ENCODE results near the gene NPTX2. TPM values are rescaled to one million over a fixed set of nuclear protein-coding genes. Genes with fewer than 3 reads are reported as not detected.

NPTX2 gene
- total and polyA plus RNA-seq, 2 donors: 0.47 to 1.1 TPM

GRCh38 chr7:98671733-98672331 is 54.7 kb downstream of the NPTX2 start:
- H3K27ac ChIP-seq (ENCODE audit: low read depth in 1 of 2, low read length in 1 of 2): no peak overlapping the region

DNA sequence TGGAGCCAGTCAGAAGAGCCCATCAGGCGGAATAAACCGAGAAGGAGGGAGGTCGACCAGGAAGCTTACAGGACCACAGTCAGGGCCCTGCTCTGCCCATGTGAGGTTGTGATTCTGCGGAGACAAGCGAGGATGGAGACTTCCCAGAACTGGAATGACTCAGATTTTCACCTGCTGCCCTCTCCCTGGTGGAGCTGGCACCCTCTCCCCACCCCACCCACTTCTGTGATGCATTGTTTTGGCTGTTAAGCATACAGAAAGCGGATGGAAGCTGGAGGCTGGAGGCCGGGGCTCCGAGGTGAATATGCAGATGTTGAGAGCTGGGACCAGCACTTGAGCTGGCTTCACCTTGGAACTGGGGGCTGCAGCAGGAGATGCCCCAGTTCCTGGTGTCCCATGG is 57.4 kb downstream of the NPTX2 start:
- no peaks in the 10 kb centered on the region for H3K27me3 ChIP-seq (ENCODE audit: control insufficient read depth in 2 of 2, insufficient read depth in 1 of 2, low read length in 1 of 2)
- no peak for DNase-seq (ENCODE audit: low read depth in 6 of 9, low spot score in 9 of 9)
- no peaks in the 10 kb centered on the region for H3K36me3 ChIP-seq (ENCODE audit: control insufficient read depth in 2 of 2, insufficient read depth in 2 of 2, low read length in 1 of 2)
- H3K27ac ChIP-seq (ENCODE audit: low read depth in 1 of 2, low read length in 1 of 2): no peak overlapping the region
- H3K4me3 ChIP-seq (ENCODE audit: low read length in 2 of 2): no peak overlapping the region
- 94% methylated on average over 8 of the region's 8 CpGs for WGBS
- peaks cover 3 to 9% of the 10 kb centered on the region in 2 donors for H3K9me3 ChIP-seq (ENCODE audit: control insufficient read depth in 2 of 2, insufficient read depth in 1 of 2, low read length in 1 of 2)
- no peaks in the 10 kb centered on the region for H3K4me1 ChIP-seq (ENCODE audit: control insufficient read depth in 2 of 2, insufficient read depth in 2 of 2, low read length in 2 of 2)

More at GRCh38 chr7:98671733-98672331, 54.7 kb downstream of the NPTX2 start:
- Histone ChIP-seq H3K4me3 (ENCODE audit: low read length in 2 of 2) (no peak overlapping the region), H3K4me1 (ENCODE audit: control insufficient read depth in 2 of 2, insufficient read depth in 2 of 2, low read length in 2 of 2) (no peaks in the 10 kb centered on the region), H3K27me3 (ENCODE audit: control insufficient read depth in 2 of 2, insufficient read depth in 1 of 2, low read length in 1 of 2) (no peaks in the 10 kb centered on the region), H3K9me3 (ENCODE audit: control insufficient read depth in 2 of 2, insufficient read depth in 1 of 2, low read length in 1 of 2) (no peaks in the 10 kb centered on the region), H3K36me3 (ENCODE audit: control insufficient read depth in 2 of 2, insufficient read depth in 2 of 2, low read length in 1 of 2) (no peaks in the 10 kb centered on the region)
- DNase-seq (ENCODE audit: low read depth in 6 of 9, low spot score in 9 of 9): no peak
- 68% methylated on average over 2 of the region's 2 CpGs for WGBS

- H3K27me3 ChIP-seq (ENCODE audit: control insufficient read depth in 2 of 2, insufficient read depth in 1 of 2, low read length in 1 of 2): no peaks in the 10 kb centered on the region
- no peaks in the 10 kb centered on the region for H3K4me1 ChIP-seq (ENCODE audit: control insufficient read depth in 2 of 2, insufficient read depth in 2 of 2, low read length in 2 of 2)
- DNase-seq (ENCODE audit: low read depth in 6 of 9, low spot score in 9 of 9): no peak
- no peak overlapping the region for H3K4me3 ChIP-seq (ENCODE audit: low read length in 2 of 2)
- no peak overlapping the region for H3K27ac ChIP-seq (ENCODE audit: low read depth in 1 of 2, low read length in 1 of 2)
- no peaks in the 10 kb centered on the region for H3K36me3 ChIP-seq (ENCODE audit: control insufficient read depth in 2 of 2, insufficient read depth in 2 of 2, low read length in 1 of 2)
- 64% methylated on average over 9 of the region's 9 CpGs for WGBS
- peaks cover 3 to 9% of the 10 kb centered on the region in 2 donors for H3K9me3 ChIP-seq (ENCODE audit: control insufficient read depth in 2 of 2, insufficient read depth in 1 of 2, low read length in 1 of 2)
Measured at GRCh38 chr7:98674881-98675280, 57.8 kb downstream of the NPTX2 start.

GRCh38 chr7:98678215-98678614 is 61.1 kb downstream of the NPTX2 start:
- Histone ChIP-seq H3K27me3 (ENCODE audit: control insufficient read depth in 2 of 2, insufficient read depth in 1 of 2, low read length in 1 of 2) (no peaks in the 10 kb centered on the region), H3K27ac (ENCODE audit: low read depth in 1 of 2, low read length in 1 of 2) (no peak overlapping the region), H3K4me3 (ENCODE audit: low read length in 2 of 2) (no peak overlapping the region), H3K9me3 (ENCODE audit: control insufficient read depth in 2 of 2, insufficient read depth in 1 of 2, low read length in 1 of 2) (peaks cover 3 to 9% of the 10 kb centered on the region in 2 donors), H3K36me3 (ENCODE audit: control insufficient read depth in 2 of 2, insufficient read depth in 2 of 2, low read length in 1 of 2) (no peaks in the 10 kb centered on the region), H3K4me1 (ENCODE audit: control insufficient read depth in 2 of 2, insufficient read depth in 2 of 2, low read length in 2 of 2) (no peaks in the 10 kb centered on the region)
- 90% methylated on average over 7 of the region's 7 CpGs for WGBS
- DNase-seq (ENCODE audit: low read depth in 6 of 9, low spot score in 9 of 9): no peak

Other genes starting within 250 kb of the NPTX2 start
- 2.2 TPM for gene BAIAP2L1, start 216.2 kb upstream of the NPTX2 start, total RNA-seq
- 6.1 TPM for gene BAIAP2L1, start 216.2 kb upstream of the NPTX2 start, polyA plus RNA-seq

Data from thymus (tissue), 11 donors.